Measurements from ENCODE around the gene WNK3.
"Not testable (repeated sequence)": the region's sequence is repeated elsewhere in the genome, so short reads cannot be mapped to it uniquely, and the experiment has no call there.

WNK3 gene

GRCh38 chrX:54357414-54358377, at the start of gene WNK3:
TSS of gene WNK3 (minus strand) at chrX:54358046.
- TF ChIP-seq CTCF (IDR thresholded peaks at IDR 0.05; ENCODE audit: low read depth, low read length), result no peak
- DNase-seq (ENCODE audit: extremely low read depth, low read depth), result no peak

- no peak for DNase-seq (ENCODE audit: extremely low read depth, low read depth)
- no peak for TF ChIP-seq CTCF (IDR thresholded peaks at IDR 0.05; ENCODE audit: low read depth, low read length)
These were observed 49.4 kb upstream of the WNK3 start for GRCh38 chrX:54407266-54407665.

GRCh38 chrX:54397113-54397512, 39.3 kb upstream of the WNK3 start:
- no peak for DNase-seq (ENCODE audit: extremely low read depth, low read depth)

DNA sequence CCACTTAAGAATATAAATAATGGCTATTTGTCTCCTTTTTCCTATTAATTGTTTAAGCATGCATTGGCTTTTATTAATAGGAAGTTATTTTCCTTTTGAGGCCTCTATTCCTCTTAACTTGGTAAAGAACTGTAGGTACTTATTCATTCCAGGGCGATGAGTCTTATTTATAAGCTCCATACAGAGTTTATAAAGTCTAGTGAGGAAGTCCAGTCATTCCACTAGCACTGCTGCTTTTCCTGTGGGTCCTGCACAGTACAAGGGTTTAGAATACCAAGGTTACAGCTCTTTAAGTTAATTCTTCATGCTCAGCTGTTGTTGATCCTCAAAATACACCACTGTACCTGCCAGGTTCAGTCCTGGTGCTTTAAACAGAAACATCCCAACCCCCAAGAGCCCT, 28.5 kb upstream of the WNK3 start:
- no peak for TF ChIP-seq CTCF (IDR thresholded peaks at IDR 0.05; ENCODE audit: low read depth, low read length)
- no peak for DNase-seq (ENCODE audit: extremely low read depth, low read depth)

More at GRCh38 chrX:54397113-54397512, 39.3 kb upstream of the WNK3 start:
- no peak for TF ChIP-seq CTCF (IDR thresholded peaks at IDR 0.05; ENCODE audit: low read depth, low read length)

DNA sequence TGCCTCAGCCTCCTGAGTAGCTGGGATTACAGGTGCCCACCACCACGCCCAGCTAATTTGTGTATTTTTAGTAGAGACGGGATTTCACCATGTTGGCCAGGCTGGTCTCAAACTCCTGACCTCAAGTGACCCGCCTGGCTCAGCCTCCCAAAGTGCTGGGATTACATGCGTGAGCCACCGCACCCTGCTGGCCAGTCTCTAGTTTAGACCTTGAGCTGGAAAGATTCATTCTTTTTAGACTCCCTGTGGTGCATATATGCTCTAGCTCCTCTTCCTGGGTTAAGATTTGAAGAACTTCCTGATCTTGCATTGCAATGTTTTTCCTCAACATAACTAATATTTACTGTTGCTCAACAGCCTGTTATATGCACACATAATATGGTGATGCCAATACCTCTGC, 26.8 kb upstream of the WNK3 start:
- not testable (repeated sequence) for DNase-seq (ENCODE audit: extremely low read depth, low read depth)

- DNase-seq (ENCODE audit: extremely low read depth, low read depth), result no peak
- TF ChIP-seq CTCF (IDR thresholded peaks at IDR 0.05; ENCODE audit: low read depth, low read length), result no peak
These were observed 1.6 kb upstream of the WNK3 start for GRCh38 chrX:54359408-54359807.

DNA sequence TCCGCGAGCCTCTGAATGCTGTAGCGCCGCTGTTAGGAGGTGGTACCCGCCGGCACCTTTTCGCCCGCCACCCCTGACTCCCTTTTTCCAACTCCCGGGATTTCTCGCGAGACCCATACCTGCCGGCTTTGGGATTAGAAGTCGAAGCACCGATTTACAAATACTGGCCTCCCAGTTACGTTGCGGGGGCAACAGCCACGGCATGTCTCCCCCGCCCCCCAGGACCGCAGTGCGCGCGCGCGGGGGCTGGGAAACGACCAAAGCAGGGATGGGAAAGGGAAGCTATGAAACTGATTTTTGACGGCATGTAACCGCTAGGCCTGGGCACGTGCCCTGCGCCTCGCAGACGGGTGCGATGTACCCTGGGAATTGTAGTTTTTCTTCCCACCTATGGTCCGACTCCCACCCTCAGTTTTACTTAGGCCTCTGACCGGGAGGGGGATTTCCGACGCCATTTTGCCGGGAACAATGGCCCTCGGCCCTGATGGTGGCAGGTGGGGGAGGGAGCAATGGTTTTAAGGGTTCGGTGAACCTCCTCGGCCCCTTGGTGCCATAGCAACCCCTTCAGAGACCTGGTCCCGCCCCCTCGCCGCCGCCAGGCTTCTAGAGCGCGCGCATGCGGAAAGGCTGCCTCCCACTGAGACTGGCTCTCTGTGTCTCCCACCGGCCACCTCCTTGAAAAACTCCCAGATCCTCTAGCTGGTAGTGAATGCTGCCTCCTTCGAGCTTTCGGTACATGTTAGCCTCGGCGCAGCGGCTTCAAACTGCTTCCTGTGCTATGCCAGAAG, 772 bp upstream of the WNK3 start:
- no peak for TF ChIP-seq CTCF (IDR thresholded peaks at IDR 0.05; ENCODE audit: low read depth, low read length)
- no peak for DNase-seq (ENCODE audit: extremely low read depth, low read depth)

Data from AG09319 (cell line).